DMS 273 (cell line): ENCODE measurements around the gene ZNF750.
"Not testable (repeated sequence)": the region's sequence is repeated elsewhere in the genome, so short reads cannot be mapped to it uniquely, and the experiment has no call there.

Source experiments
- DNase-seq: peaks from one replicate; lab custom pipeline; 2025; ENCODE audit not compliant: unreplicated experiment; lab: John Stamatoyannopoulos, UW

The ZNF750 gene

DNA sequence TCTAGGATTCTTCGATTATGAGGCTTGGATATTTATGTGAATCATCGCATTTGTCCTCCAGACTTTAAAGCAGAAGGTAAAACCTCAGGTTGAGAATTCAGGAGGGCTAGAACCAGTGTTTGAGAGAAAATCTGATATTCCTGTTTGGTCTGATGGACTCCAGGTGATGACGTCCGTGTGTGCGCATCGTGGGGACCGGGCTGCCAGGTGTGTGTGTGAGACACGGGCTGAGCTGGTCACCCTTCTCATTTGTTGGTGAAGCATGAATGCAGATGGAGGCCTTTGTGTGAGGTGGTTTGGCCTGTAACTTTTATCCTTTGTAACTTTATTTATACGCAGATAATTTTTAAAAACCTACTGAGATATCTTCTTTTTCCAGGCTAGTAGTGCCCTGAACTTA is 42.8 kb downstream of the ZNF750 start:
- no peak for DNase-seq

DNA sequence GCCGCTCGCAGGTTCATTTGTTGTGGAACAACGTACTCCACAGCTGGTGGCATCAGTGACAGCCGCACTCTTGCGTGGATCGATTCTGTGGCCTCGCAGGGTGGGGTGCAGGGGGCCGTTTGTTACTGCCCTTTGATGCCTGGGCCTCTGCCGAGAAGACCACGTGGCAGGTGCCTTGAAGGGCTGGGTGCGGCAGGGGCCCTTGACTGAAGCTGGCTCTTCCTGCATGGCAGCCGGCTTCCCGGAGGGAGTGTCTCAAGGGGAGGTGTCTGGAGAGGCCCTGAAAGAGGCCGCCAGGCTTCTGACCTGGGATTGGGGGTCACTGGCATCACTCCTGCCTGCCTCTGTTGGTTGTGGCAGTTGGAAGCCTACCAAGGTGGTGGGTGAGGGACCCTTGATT is 44.2 kb downstream of the ZNF750 start:
- no peak for DNase-seq

DNA sequence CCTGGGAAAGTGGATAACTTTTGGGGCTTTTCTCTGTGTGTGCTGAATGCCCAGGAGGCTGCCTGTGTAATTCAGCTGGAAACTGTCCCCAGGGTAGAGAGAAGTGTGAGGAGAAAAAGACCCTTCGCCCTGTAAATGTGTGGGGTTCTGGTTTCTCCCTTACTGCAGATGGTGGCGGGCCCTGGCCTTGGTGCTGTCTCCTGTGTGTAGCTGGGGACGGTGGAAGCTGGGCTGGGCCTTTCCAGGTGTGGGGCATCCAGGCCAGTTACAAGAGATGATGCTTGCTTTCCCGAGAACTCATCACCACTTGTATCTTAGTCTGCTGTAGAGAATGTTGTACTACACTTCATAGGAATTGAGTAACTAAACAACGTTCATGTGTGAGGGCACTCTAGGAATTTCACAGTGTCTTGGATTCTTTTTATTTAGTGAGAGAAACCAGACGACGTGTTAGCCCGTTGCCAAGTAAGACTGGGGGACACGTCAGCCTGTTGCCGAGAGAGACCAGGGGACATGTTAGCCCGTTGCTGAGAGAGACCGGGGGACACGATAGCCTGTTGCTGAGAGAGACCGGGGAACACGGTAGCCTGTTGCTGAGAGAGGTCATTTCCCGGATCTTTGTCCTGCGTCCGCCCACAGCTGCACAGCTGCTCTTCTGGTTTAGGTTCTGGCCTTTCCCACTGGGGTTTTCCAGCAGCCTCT is 44.9 kb downstream of the ZNF750 start:
- DNase-seq = no peak

DNA sequence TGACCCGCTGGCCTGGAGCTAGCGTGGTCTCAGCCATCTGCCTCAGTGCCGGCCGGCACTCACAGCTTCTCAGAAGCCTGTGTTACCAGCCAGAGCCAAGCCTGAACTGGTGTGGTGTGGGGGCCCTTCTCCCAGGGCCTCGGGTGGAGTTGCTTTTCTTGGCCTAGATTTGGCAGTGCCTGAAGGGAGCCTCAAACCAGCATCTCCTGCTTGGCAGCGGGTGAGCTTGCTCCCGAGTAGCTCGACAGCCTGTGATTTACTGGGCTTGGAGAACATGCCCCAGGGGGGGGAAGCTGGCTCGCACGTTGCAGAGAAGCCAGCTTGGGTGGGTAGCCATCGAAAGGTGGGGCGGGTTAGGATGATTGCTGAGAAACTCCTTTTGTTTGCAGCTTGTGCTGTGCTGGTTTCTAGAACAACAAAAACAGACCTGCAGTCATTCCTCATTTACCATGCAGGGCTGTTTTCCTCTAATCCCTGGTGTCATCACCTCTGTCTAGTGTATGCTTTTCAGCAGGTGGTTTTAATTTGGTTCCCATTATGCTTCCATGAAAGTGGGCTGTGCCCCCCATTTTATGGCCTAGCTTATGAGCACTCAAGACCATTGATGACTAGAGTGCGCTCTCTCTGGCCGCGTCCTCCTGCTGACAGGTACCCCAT is 45.7 kb downstream of the ZNF750 start:
- no peak for DNase-seq

DNA sequence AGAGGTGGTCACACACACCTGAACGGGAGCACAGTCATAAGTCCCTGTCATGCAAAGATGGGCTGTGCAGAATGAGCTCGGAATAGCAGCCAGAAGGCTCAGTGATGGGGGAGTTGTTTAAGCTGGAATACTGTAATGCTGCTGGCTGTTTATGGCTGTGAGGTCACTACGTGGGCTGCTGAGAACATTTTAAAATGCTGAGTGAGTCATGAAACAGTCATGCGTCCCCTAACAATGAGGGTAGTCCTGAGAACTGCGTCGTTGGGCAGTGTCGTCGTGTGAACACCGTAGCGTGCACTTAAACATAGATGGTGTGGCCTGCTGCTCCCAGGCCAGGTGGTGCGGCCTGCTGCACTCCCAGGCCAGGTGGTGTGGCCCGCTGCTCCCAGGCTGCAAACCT is 48.3 kb downstream of the ZNF750 start:
- no peak for DNase-seq

DNA sequence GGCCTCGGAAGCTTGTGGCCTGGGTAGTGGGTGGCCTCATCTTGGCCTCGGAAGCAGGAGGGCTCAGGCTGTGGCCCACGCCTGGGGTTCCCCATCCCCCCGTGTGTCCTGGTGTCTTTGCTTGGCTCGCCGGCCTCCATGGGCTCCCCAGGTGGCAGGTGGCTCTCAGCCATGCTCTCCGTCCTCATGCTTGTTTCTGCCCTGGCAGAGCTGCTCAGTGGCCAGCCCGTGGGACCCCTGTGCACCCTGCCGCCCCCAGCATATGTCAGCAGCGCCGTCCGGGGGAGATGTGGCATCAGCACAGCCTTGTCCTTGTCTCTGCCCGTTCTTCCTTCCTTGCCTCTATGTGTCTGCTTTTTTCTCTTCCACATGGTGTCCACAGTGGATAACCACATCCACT is 49.4 kb downstream of the ZNF750 start:
- no peak for DNase-seq

DNA sequence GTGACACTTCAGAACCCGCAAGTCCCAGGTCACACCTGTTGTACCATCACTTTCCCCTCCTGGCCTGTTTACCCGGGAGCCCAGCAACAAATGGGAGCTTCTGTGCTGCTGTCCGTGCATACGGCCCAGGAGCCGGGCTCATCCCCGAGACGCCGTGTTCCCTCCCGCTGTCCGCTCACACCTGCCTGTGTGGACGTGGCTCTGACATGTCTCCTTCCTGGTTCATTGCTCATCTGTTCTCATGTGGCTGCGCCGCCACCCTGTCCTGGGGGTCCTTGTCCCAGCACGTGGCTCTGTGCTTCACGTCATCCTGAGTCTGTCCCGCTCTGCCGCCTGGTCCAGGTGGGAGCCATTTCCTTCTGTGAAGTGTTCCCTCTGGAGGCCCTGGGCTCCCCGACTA is 50.0 kb downstream of the ZNF750 start:
- DNase-seq = no peak

DNA sequence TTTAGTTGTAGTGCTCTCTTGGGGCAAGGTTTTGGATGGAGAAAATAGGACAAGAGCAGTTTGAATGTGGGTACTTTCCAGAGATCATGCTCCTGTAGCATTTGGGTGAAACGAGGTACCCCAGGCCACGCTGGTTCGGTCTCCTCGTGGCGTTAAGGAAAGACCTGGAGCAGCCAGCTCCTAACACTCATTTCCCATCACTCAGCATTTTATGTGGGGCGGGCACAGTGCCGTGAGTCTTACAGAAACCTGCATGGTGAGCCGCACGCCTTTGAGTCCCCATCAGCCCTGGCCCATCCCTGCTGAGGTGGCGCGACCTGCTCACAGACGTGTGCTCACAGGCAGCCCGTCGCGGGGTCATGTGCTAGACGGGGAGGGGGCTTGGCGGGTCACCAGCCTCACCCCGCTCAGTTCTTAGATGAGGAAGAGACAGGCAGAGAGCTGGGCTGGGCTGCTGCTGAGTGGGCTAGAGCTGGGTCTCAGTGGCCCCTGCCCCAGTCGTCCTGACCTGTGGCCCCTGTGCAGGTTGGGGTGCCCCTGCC is 50.7 kb downstream of the ZNF750 start:
- no peak for DNase-seq

DNA sequence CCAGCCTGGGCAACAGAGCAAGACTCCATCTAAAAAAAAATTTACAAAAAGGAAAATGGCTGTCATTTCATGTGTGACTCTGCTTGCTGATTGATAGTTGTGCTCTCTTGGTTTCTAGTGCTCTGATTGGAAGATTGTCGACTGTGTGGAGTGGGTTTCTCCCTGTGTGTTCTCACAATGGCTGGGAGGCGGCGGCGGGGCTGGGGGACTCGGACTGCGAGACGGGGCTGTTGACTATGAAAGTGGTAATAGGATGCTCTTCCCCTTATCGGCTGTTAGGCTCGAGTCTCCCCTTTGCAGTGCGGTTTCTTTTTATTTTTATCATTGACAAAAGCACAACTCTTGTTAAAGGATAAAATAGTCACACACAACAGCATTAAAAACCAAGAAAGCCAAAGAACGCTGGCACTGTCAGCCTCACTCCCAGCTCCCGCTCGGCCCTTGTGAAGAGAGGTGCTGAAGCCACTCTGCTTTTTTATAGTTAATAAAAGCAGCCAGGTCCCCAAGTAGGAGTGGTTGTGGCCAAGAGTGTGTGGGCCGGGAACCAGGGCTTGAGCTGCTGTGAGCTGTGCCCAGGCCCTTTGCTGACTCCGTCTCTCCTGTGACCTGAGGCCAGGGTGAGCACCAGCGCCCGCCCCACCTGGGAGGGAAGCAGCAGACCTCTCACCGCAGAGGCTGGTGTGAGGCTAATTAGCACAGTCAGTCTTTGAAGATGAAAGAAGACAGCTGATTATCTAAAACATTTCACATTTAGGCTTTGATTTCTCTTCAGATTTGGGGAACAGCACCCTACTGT is 51.4 kb downstream of the ZNF750 start:
- DNase-seq = no peak

DNA sequence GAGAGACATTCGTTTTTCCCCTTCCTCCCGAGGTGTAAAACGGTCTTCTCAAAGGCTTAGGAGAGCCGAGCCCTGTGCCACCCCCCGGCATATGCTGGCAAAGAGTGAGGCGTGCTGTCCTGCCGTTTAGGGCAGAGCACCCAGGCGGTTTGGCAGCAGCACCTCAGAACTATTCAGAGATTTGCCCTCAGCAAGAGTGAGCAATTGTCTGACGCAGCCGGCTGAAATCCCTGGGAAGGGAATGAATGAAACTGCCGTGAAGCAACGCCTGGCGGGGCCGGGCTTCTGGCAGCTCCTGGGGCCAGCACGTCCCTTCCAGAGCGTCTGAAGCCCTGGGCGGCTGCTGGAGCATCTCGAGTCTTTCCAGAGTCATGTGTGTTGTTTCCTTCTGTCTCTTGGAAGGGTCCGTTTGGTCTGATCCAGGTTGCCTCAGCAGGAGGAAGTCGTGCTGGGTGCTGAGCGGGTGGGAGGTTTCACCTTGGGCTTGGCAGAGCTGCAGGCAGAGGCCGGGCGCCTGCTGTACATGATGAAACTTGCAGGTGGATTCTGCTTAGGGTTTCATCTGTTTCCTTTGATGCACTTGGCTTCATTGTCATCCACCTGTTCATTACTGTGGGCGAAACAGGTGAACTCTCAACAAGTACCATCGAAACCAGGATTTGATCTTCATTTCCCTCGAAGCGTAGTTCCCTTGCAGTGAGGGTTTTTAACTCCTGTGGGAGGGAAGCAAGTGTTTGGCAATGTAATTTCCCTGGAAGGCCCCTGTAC is 52.6 kb downstream of the ZNF750 start:
- no peak for DNase-seq

DNA sequence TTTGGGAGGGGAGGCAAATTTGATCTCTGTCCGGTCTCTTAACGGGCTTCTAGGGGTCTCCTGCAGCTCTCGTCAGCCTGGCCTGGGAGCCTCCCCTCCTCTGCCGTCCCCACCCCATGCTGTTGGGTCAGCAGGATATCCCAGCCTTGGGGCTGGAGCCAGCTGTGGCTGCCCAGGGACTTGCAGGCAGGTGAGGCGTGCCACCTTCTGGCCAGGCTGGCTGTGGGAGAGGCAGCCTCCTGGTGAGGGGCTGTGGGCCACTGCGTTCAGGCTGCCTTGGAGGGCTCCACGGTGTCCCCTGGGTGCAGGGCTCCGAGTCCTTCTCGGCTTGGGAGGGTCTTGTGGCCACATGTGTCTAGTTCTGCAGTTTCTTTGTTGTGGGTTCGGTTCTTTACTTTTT is 53.4 kb downstream of the ZNF750 start:
- DNase-seq = no peak

DNA sequence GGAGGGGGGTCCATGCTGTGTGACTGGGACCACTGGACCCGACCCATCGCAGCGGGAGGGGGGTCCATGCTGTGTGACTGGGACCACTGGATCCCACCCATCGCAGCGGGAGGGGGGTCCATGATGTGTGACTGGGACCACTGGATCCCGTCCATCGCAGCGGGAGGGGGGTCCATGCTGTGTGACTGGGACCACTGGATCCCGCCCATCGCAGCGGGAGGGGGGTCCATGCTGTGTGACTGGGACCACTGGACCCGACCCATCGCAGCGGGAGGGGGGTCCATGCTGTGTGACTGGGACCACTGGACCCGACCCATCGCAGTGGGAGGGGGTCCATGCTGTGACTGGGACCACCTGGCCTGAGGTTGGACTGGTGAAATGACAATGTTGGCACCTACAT is 54.2 kb downstream of the ZNF750 start:
- DNase-seq = not testable (repeated sequence)

DNA sequence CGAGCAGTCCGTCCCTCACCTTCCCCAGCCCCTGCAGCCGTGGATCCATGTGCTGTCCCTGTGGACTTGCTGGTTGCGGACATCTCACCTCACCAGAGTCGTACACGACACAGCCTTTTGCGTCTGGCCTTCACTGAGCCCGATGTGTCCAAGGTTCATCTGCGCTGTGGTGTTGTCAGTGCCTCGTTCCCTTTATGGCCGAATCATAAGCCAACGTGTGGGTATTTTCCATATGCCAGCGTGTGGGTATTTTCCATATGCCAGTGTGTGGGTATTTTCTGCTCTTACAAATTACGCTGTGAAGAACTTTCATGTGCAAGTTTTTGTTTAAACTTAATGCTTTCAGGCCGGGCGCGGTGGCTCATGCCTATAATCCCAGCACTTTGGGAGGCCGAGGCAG is 56.3 kb downstream of the ZNF750 start:
- no peak for DNase-seq

DNA sequence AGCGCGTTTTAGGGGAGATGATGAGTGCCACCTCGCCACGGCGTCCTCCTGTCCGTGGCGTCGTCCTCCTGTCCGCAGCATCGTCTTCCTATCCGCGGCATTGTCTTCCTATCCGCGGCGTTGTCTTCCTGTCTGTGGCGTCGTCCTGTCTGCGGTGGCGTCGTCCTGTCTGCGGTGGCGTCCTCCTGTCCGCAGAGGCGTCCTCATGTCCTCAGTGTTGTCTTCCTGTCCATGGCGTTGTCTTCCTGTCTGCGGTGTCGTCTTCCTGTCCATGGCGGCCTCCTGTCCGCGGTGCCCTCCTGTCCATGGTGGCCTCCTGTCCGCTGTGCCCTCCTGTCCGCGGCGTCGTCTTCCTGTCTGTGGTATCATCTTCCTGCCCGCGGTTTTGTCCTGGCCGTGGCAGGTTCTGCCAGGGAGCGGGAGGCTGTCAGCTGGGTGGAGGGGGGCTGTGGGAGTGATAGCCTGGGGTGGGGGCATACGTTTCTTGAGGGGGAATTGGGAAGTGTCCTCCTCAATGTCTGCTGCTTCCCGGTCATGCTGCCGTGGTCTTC is 57.1 kb downstream of the ZNF750 start:
- no peak for DNase-seq

DNA sequence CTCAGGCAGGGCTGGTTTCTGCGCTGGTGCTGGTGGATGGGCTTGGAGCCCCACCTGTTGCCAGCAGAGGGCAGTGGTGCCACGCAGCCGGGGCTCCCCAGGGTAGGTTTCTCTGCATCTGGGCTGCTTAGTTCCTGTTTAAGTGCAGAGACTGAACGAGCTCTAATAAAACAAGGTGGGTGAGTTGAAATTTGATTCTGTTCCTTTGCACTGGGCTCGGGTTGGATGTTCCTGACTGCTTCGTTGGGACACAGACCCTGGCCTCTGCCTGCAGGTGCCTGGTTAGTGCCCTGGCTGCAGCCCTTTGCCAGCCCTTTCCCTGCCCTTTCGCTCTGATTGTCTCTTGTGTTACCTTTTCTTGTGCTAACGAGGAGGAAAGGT is 57.9 kb downstream of the ZNF750 start:
- peak; percentile 89 for DNase-seq

DNA sequence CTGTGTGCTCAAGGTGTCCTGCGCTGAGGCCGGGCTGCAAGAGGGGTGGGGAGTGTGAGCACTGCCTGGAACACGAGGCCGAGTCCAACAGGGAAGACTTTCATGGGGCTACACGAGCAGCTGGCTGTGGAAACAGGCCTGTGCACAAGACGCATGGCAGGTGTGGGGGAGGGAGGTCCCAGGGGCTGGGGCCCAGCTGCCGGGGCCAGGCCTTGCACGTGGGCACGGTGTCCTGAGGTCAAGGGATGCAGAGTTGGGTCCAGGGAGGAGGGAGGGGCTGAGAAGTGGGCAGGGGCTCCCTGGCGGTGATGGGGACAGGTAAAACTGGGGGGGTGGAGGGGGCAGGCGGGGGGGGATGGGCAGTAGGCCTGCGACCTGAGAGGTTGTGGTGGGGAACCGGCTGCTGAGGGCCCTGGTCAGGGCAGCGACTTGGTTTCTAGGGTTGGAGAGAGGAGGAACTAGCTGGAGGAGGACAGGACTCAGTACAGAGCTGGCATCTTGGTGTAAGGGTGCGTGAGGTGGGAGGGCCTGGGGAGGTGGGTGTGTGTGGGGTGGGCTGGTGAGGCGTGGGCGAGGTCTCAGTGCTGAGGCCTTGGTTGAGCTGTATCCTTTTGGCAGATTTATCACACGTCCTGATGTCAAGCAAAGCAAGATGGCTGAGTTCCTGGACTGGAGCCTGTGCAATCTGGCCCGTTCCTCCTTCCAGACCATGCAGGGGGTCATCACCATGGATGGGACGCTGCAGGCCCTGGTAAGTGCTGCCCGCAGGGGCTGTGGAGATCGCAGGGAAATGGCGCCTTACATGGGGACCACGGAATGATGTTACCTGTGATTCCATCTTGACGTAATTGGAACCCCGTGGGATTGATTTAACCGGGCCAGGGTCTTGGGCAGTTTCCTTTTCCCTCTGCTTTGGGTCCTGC is 58.6 kb downstream of the ZNF750 start:
- peak; percentile 66 for DNase-seq

DNA sequence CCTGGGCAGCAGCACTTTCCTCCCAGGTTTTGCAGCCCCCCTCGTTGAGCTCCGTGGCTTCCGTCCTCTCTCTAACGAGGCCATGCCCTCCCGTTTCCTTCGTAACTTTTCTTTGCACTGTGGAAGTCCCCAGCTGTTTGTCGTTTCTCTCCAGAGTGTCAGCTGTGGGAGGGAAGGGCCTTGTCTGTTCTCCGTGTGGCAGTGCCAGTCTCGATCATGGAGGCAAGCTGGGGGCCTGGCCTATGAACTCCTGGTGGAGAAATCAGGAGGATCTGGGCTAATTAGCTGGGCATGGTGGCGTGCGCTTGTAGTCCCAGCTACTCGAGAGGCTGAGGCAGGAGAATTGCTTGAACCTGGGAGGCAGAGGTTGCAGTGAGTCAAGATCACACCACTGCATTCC is 59.6 kb downstream of the ZNF750 start:
- DNase-seq = no peak

DNA sequence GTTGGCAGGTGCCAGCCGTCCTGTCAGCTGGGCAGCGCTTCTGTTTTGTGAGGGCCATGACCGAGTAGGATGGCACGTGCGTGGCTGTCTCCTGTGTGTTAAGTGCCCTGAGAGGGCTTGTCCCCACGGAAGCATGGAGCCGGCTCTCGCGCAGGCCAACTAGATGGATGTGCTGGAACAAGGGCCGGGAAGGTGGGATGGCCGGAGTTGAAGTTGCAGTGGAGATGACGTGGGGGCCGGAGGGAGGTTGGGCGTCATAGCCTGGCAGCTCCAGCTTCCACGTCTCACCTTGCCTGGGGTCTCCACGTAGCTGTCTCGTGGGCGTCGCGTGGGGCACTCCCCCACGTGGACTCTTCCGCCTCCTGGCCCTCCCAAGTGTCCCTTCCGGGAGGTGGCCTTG is 60.3 kb downstream of the ZNF750 start:
- no peak for DNase-seq
